Activated T-cell treated with anti-CD3 and anti-CD28 coated beads for 24 hours (primary cell): ENCODE results near the gene PCBD2.
"Not testable (repeated sequence)": the region's sequence is repeated elsewhere in the genome, so short reads cannot be mapped to it uniquely, and the experiment has no call there.

Experiments used
- DNase-seq: peaks from one replicate; pipeline ENCODE4 v3.0.0-alpha.2; 2020; ENCODE audit warnings: low read depth

The PCBD2 gene

GRCh38 chr5:134906811-134907210, 1.9 kb downstream of the PCBD2 start:
- no peak for DNase-seq

GRCh38 chr5:134910752-134911151, 5.8 kb downstream of the PCBD2 start:
- not testable (repeated sequence) for DNase-seq

GRCh38 chr5:134911285-134912206, 6.6 kb downstream of the PCBD2 start:
- no peak for DNase-seq

GRCh38 chr5:134913254-134913653, 8.3 kb downstream of the PCBD2 start:
- DNase-seq: no peak

- DNase-seq: no peak
Observed at GRCh38 chr5:134913795-134914194, 8.9 kb downstream of the PCBD2 start.

GRCh38 chr5:134917070-134917815, 12.3 kb downstream of the PCBD2 start:
- no peak for DNase-seq

GRCh38 chr5:134918861-134919260, 13.9 kb downstream of the PCBD2 start:
- no peak for DNase-seq

- DNase-seq: no peak
Observed at GRCh38 chr5:134920848-134921575, 16.1 kb downstream of the PCBD2 start.

- no peak for DNase-seq
Observed at GRCh38 chr5:134932508-134932907, 27.6 kb downstream of the PCBD2 start.

GRCh38 chr5:134934202-134934601, 29.3 kb downstream of the PCBD2 start:
- no peak for DNase-seq

- no peak for DNase-seq
Observed at GRCh38 chr5:134935711-134936602, 31.0 kb downstream of the PCBD2 start.

- DNase-seq: no peak
Observed at GRCh38 chr5:134937526-134937925, 32.6 kb downstream of the PCBD2 start.

- DNase-seq: no peak
Observed at GRCh38 chr5:134938030-134938429, 33.1 kb downstream of the PCBD2 start.

- DNase-seq: no peak
Observed at GRCh38 chr5:134939500-134939899, 34.6 kb downstream of the PCBD2 start.

GRCh38 chr5:134943547-134943946, 38.6 kb downstream of the PCBD2 start:
- no peak for DNase-seq

- DNase-seq: no peak
Observed at GRCh38 chr5:134944630-134945029, 39.7 kb downstream of the PCBD2 start.

- no peak for DNase-seq
Observed at GRCh38 chr5:134945041-134945440, 40.1 kb downstream of the PCBD2 start.

- DNase-seq: no peak
Observed at GRCh38 chr5:134948911-134949310, 44.0 kb downstream of the PCBD2 start.

- no peak for DNase-seq
Observed at GRCh38 chr5:134949316-134949715, 44.4 kb downstream of the PCBD2 start.

- no peak for DNase-seq
Observed at GRCh38 chr5:134957920-134958608, 53.1 kb downstream of the PCBD2 start.

GRCh38 chr5:134958755-134959154, 53.8 kb downstream of the PCBD2 start:
- DNase-seq: no peak
